Measurements from ENCODE around the gene ERBB4. TPM values are rescaled to one million over a fixed set of nuclear protein-coding genes. Genes with fewer than 3 reads are reported as not detected.

Gene ERBB4
- total and polyA plus RNA-seq, 2 of the 8 experiments (the other 6 are each of a cell fraction or from before 2014, with no cell fraction given): 0.34 to 1.3 TPM

DNA sequence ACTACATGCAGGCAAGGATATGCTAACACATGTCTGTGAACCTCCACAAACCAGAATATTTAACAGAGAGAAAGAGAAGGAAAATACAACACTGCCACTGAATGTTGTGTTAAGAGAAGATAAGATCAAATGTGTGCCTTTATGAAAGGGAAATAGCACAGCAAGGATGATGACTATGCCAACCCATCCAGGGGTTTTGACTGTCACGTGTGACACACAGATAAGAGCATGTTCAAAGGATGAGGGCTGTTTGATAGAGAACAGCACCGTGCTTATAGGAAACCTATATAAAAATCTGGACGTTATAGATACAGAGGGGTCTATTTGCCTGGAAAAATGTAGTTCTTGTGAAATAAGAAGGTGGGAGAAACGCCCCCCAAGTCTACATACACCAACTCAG, 1070.4 kb downstream of the ERBB4 start:
- H4K8ac ChIP-seq (ENCODE audit: extremely low read depth, insufficient read depth, low read length): no peak overlapping the region
- 83% methylated on average over 4 of the region's 4 CpGs; no CpG with 5 or more reads in 1 of the 2 experiments for WGBS, 2 experiments (ENCODE audit: extremely low coverage in 1 of 2, insufficient coverage in 1 of 2, insufficient read length in 1 of 2, insufficient replicate concordance in 2 of 2, low coverage in 1 of 2, low lambda C conversion rate in 2 of 2, missing lambda C conversion rate in 1 of 2)
- CTCF ChIA-PET (ENCODE audit: partially characterized antibody): interaction anchor here (0.8 kb wide), 1 partner anchor 13 kb away, joined by 5 read pairs; no protein-coding TSS in a partner anchor
- 0 out of 8 replicates have a peak, but pooled peaks cover 0 to 2% (median 0%) of the 10 kb centered on the region in 4 experiments for H3K36me3 ChIP-seq (ENCODE audit: control insufficient read depth in 2 of 4, insufficient read depth in 4 of 4, low read length in 3 of 4)
- no peaks in the 10 kb centered on the region; the same call in 1 of the 2 replicates for H3K79me1 ChIP-seq (ENCODE audit: low read depth, low read length)
- H3K23ac ChIP-seq (ENCODE audit: insufficient read length): no peak overlapping the region
- H3K79me2 ChIP-seq (ENCODE audit: control insufficient read depth in 1 of 2, insufficient read depth in 2 of 2, low read length in 2 of 2): no peaks in the 10 kb centered on the region
- H3K56ac ChIP-seq (replicated peaks; ENCODE audit: insufficient read length, low read depth, low read length): no peak overlapping the region
- H2BK12ac ChIP-seq (ENCODE audit: low read depth, low read length): no peak overlapping the region
- H3K9me3 ChIP-seq (ENCODE audit: insufficient read depth in 2 of 2, low read depth in 1 of 2, low read length in 1 of 2): no peaks in the 10 kb centered on the region
- no peak overlapping the region for H2BK5ac ChIP-seq (ENCODE audit: low read depth, low read length)
- FAIRE-seq (no peak), DNase-seq (ENCODE audit: low read depth in 1 of 2, low spot score in 2 of 2) (no peak)
- H2BK120ac ChIP-seq (replicated peaks; ENCODE audit: low read depth, low read length): no peak overlapping the region
- no peak overlapping the region for H3K18ac ChIP-seq (ENCODE audit: extremely low read depth, low read length)
- H2AFZ ChIP-seq (ENCODE audit: low read length): no peak overlapping the region
- no peaks in the 10 kb centered on the region for H3K23me2 ChIP-seq (ENCODE audit: low read depth, low read length)
- H3K14ac ChIP-seq (ENCODE audit: insufficient read length): no peak overlapping the region
- no peaks in the 10 kb centered on the region for H4K20me1 ChIP-seq (replicated peaks in 1 of 2; ENCODE audit: control insufficient read depth in 1 of 2, insufficient read depth in 2 of 2, low read length in 2 of 2)
- no peak overlapping the region for H3K4ac ChIP-seq (replicated peaks; ENCODE audit: insufficient read length, low read depth, low read length)
- H2BK20ac ChIP-seq (ENCODE audit: low read length): peak overlapping the region; percentile 96; the same call in 1 of the 2 replicates
- no peak overlapping the region for H2AK5ac ChIP-seq (ENCODE audit: low read depth, low read length)
- no peak overlapping the region for H3K4me2 ChIP-seq (ENCODE audit: insufficient read depth in 1 of 2, low read depth in 2 of 2, low read length in 2 of 2)
- H3K27ac ChIP-seq (ENCODE audit: low read depth, low read length): no peak overlapping the region
- H4K91ac ChIP-seq (replicated peaks; ENCODE audit: insufficient read length, low read length): no peak overlapping the region
- H3K9ac ChIP-seq (replicated peaks in 1 of 4; ENCODE audit: extremely low read depth in 1 of 4, low read depth in 3 of 4, low read length in 3 of 4): no peak overlapping the region
- H3K27me3 ChIP-seq (replicated peaks in 1 of 4; ENCODE audit: control insufficient read depth in 3 of 4, extremely low read depth in 1 of 4, insufficient read depth in 3 of 4, low read length in 3 of 4): no peaks in the 10 kb centered on the region
- no peak overlapping the region for H4K5ac ChIP-seq (ENCODE audit: insufficient read length, low read depth, low read length)
- POLR2A ChIA-PET (ENCODE audit: partially characterized antibody): no interaction called here
- H3K4me3 ChIP-seq (ENCODE audit: extremely low read depth in 1 of 4, insufficient read depth in 2 of 4, low read depth in 3 of 4, low read length in 4 of 4): no peak overlapping the region
- H3K4me1 ChIP-seq (replicated peaks in 1 of 4; ENCODE audit: control insufficient read depth in 3 of 4, insufficient read depth in 4 of 4, low read length in 3 of 4): peaks cover 0 to 12% (median 6%) of the 10 kb centered on the region in 4 experiments; a peak in 3 of 7 replicates
- H2BK15ac ChIP-seq (ENCODE audit: low read length): no peak overlapping the region
- TF ChIP-seq GABPA (IDR thresholded peaks at IDR 0.05; ENCODE audit: borderline replicate concordance, insufficient read depth, low read length) (no peak), EP300 (IDR thresholded peaks at IDR 0.05; ENCODE audit: borderline replicate concordance in 1 of 2, low read depth in 2 of 2, low read length in 2 of 2) (no peak), RNF2 (IDR thresholded peaks at IDR 0.05; ENCODE audit: borderline replicate concordance, low read depth, low read length, missing control alignments, poor library complexity, severe bottlenecking) (no peak), JUN (IDR thresholded peaks at IDR 0.05; ENCODE audit: low read depth, low read length) (no peak), CEBPB (IDR thresholded peaks at IDR 0.05; ENCODE audit: low read depth, low read length) (no peak), SP1 (IDR thresholded peaks at IDR 0.05; ENCODE audit: low read depth, low read length) (no peak), KDM1A (IDR thresholded peaks at IDR 0.05; ENCODE audit: borderline replicate concordance, low read length) (no peak), EZH2 (IDR thresholded peaks at IDR 0.05; ENCODE audit: low read depth, low read length, severe bottlenecking) (no peak), BRCA1 (IDR thresholded peaks at IDR 0.05; ENCODE audit: low read depth, low read length) (no peak), RBBP5 (IDR thresholded peaks at IDR 0.05; ENCODE audit: borderline replicate concordance, low read depth, low read length) (no peak), HDAC2 (IDR thresholded peaks at IDR 0.05; ENCODE audit: borderline replicate concordance in 1 of 2, low read depth in 2 of 2, low read length in 2 of 2) (no peak), KDM5A (IDR thresholded peaks at IDR 0.05; ENCODE audit: low read length) (no peak), CHD2 (IDR thresholded peaks at IDR 0.05; ENCODE audit: low read length) (no peak), TBP (IDR thresholded peaks at IDR 0.05; ENCODE audit: low read depth, low read length) (no peak)
